SHP77 (cell line): ENCODE measurements around the gene LYPD6.
"Not testable (repeated sequence)": the region's sequence is repeated elsewhere in the genome, so short reads cannot be mapped to it uniquely, and the experiment has no call there.

Experiments used
- DNase-seq, 2 experiments: peaks; one replicate each; lab custom pipeline; 2025; lab: John Stamatoyannopoulos, UW

LYPD6 gene

GRCh38 chr2:149330127-149331022 lies at the start of gene LYPD6:
Gene LYPD6 (plus strand): TSS chr2:149330587. CDS start chr2:149437709, 107,122 bp downstream.
- peak; percentile 11 to 47 for DNase-seq

- no peak for DNase-seq
Measured at GRCh38 chr2:149281441-149281840, 48.9 kb upstream of the LYPD6 start.

- no peak for DNase-seq
Measured at GRCh38 chr2:149290662-149291061, 39.7 kb upstream of the LYPD6 start.

GRCh38 chr2:149291881-149292280 lies 38.5 kb upstream of the LYPD6 start:
- no peak for DNase-seq

GRCh38 chr2:149296031-149296430 lies 34.4 kb upstream of the LYPD6 start:
- no peak for DNase-seq

- no peak for DNase-seq
Measured at GRCh38 chr2:149307014-149307413, 23.4 kb upstream of the LYPD6 start.

GRCh38 chr2:149310349-149310748 lies 20.0 kb upstream of the LYPD6 start:
- DNase-seq, result no peak

GRCh38 chr2:149312039-149312438 lies 18.3 kb upstream of the LYPD6 start:
- DNase-seq, result no peak

- peak; percentile 18 to 37 for DNase-seq
Measured at GRCh38 chr2:149313512-149313972, 16.8 kb upstream of the LYPD6 start.

- DNase-seq, result no peak
Measured at GRCh38 chr2:149314687-149315086, 15.7 kb upstream of the LYPD6 start.

- DNase-seq, result no peak
Measured at GRCh38 chr2:149315461-149315860, 14.9 kb upstream of the LYPD6 start.

- not testable (repeated sequence) for DNase-seq
Measured at GRCh38 chr2:149318566-149318965, 11.8 kb upstream of the LYPD6 start.

- no peak for DNase-seq
Measured at GRCh38 chr2:149320362-149320761, 10.0 kb upstream of the LYPD6 start.

GRCh38 chr2:149329068-149329467 lies 1.3 kb upstream of the LYPD6 start:
- DNase-seq, result no peak

GRCh38 chr2:149329489-149330126 lies 779 bp upstream of the LYPD6 start:
- peak; percentile 1 to 30 for DNase-seq

GRCh38 chr2:149331023-149331400 lies 625 bp downstream of the LYPD6 start:
- DNase-seq, result no peak

- DNase-seq, result no peak
Measured at GRCh38 chr2:149332364-149332763, 2.0 kb downstream of the LYPD6 start.

- no peak for DNase-seq
Measured at GRCh38 chr2:149333636-149334035, 3.2 kb downstream of the LYPD6 start.

GRCh38 chr2:149334156-149334555 lies 3.8 kb downstream of the LYPD6 start:
- DNase-seq, result no peak

GRCh38 chr2:149339324-149339723 lies 8.9 kb downstream of the LYPD6 start:
- no peak for DNase-seq

- DNase-seq, result no peak
Measured at GRCh38 chr2:149342509-149342908, 12.1 kb downstream of the LYPD6 start.

- no peak for DNase-seq
Measured at GRCh38 chr2:149344105-149344504, 13.7 kb downstream of the LYPD6 start.

- no peak for DNase-seq
Measured at GRCh38 chr2:149346272-149346671, 15.9 kb downstream of the LYPD6 start.
